ENCODE results near the gene PAWR. TPM values are rescaled to one million over a fixed set of nuclear protein-coding genes. Genes with fewer than 3 reads are reported as not detected.
A peak's percentile ranks its signal among the peaks of the same experiment; 100 is the strongest.

PAWR gene
- total and polyA plus RNA-seq, 2 donors from 2014 or later: 30.7 to 69.2 TPM

GRCh38 chr12:79558924-79559469 lies 131.8 kb downstream of the PAWR start:
- Histone ChIP-seq H3K9ac (ENCODE audit: low read length in 3 of 3) (no peak overlapping the region), H3K36me3 (ENCODE audit: control insufficient read depth in 2 of 3, insufficient read depth in 3 of 3, low read length in 3 of 3) (peaks cover 0 to 4% (median 0%) of the 10 kb centered on the region in 3 donors), H3K4me1 (ENCODE audit: control insufficient read depth in 2 of 3, insufficient read depth in 2 of 3, low read depth in 1 of 3, low read length in 3 of 3) (peaks cover 2 to 38% (median 25%) of the 10 kb centered on the region in 3 donors), H3K4me3 (ENCODE audit: low read length in 3 of 3) (no peak overlapping the region), H3K27ac (ENCODE audit: low read depth in 2 of 2, low read length in 2 of 2) (peak overlapping the region; percentile 3 to 33), H3K27me3 (ENCODE audit: control insufficient read depth, insufficient read depth, low read length) (no peaks in the 10 kb centered on the region), H3K9me3 (ENCODE audit: control insufficient read depth in 2 of 3, insufficient read depth in 1 of 3, low read length in 3 of 3) (no peaks in the 10 kb centered on the region)
- no peak for TF ChIP-seq CTCF (IDR thresholded peaks at IDR 0.05; ENCODE audit: borderline replicate concordance, extremely low read depth, insufficient read depth)
- intact Hi-C loops (cut with DNase I): loop anchor here (10.0 kb wide), 1 partner anchor 176 kb away; no protein-coding TSS in a partner anchor
- DNase-seq: no peak
- no peak for FAIRE-seq

- no peaks in the 10 kb centered on the region for H3K9me3 ChIP-seq (ENCODE audit: control insufficient read depth in 2 of 3, insufficient read depth in 1 of 3, low read length in 3 of 3)
- no peak for TF ChIP-seq CTCF (IDR thresholded peaks at IDR 0.05; ENCODE audit: borderline replicate concordance, extremely low read depth, insufficient read depth)
- H3K4me3 ChIP-seq (ENCODE audit: low read length in 3 of 3): no peak overlapping the region
- intact Hi-C loops (cut with DNase I): loop anchor here (10.0 kb wide), 1 partner anchor 177 kb away; no protein-coding TSS in a partner anchor
- peak in 2 of 5 donors; percentile 43 to 75 for DNase-seq
- H3K27me3 ChIP-seq (ENCODE audit: control insufficient read depth, insufficient read depth, low read length): no peaks in the 10 kb centered on the region
- H3K27ac ChIP-seq (ENCODE audit: low read depth in 2 of 2, low read length in 2 of 2): peak overlapping the region in 1 of 2 donors; percentile 79
- peaks cover 2 to 38% (median 29%) of the 10 kb centered on the region in 3 donors for H3K4me1 ChIP-seq (ENCODE audit: control insufficient read depth in 2 of 3, insufficient read depth in 2 of 3, low read depth in 1 of 3, low read length in 3 of 3)
- FAIRE-seq: no peak
- peaks cover 0 to 5% (median 4%) of the 10 kb centered on the region in 3 donors for H3K36me3 ChIP-seq (ENCODE audit: control insufficient read depth in 2 of 3, insufficient read depth in 3 of 3, low read length in 3 of 3)
- peak overlapping the region in 1 of 3 donors; percentile 15 for H3K9ac ChIP-seq (ENCODE audit: low read length in 3 of 3)
These were observed 133.0 kb downstream of the PAWR start for GRCh38 chr12:79557690-79558315.

GRCh38 chr12:79555028-79555925 lies 135.5 kb downstream of the PAWR start:
- FAIRE-seq (peak; percentile 94), DNase-seq (peak in 3 of 5 donors; percentile 24 to 89 (median 88))
- no peak overlapping the region for H3K4me3 ChIP-seq (ENCODE audit: low read length in 3 of 3)
- H3K9ac ChIP-seq (ENCODE audit: low read length in 3 of 3): peak overlapping the region in 1 of 3 donors; percentile 71
- H3K36me3 ChIP-seq (ENCODE audit: control insufficient read depth in 2 of 3, insufficient read depth in 3 of 3, low read length in 3 of 3): peaks cover 0 to 6% (median 0%) of the 10 kb centered on the region in 3 donors
- TF ChIP-seq CTCF (IDR thresholded peaks at IDR 0.05; ENCODE audit: borderline replicate concordance, extremely low read depth, insufficient read depth): peak; percentile 71
- peaks cover 2 to 33% (median 26%) of the 10 kb centered on the region in 3 donors for H3K4me1 ChIP-seq (ENCODE audit: control insufficient read depth in 2 of 3, insufficient read depth in 2 of 3, low read depth in 1 of 3, low read length in 3 of 3)
- no peaks in the 10 kb centered on the region for H3K27me3 ChIP-seq (ENCODE audit: control insufficient read depth, insufficient read depth, low read length)
- H3K9me3 ChIP-seq (ENCODE audit: control insufficient read depth in 2 of 3, insufficient read depth in 1 of 3, low read length in 3 of 3): no peaks in the 10 kb centered on the region
- peak overlapping the region; percentile 88 for H3K27ac ChIP-seq (ENCODE audit: low read depth in 2 of 2, low read length in 2 of 2)
- intact Hi-C loops (cut with DNase I): loop anchor here (10.0 kb wide), 1 partner anchor 180 kb away; no protein-coding TSS in a partner anchor

Measured in kidney (tissue), 14 donors.